ENCODE measurements around the gene PSMA2.

DNA sequence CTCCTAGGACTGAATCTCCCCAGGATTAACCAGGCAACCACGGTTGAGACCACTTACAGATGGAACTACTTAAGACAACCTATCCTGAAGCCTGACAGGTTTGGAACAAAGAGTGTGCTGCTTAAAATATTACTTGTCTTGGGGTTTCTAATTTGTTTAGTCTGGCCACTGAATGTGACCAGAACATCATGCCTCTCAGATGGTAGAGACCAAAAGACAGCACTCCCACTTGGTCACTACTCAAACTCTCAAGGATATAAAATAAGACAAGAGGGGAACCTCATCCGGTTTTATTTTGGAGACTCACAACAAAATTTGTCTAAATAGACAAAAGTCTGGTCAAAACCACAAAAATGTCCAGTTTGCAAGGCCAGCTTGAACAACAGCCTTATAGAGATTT, 15.5 kb upstream of the PSMA2 start:
- TF ChIP-seq EP300 (IDR thresholded peaks at IDR 0.05): no peak
- TF ChIP-seq, protein P1, sequence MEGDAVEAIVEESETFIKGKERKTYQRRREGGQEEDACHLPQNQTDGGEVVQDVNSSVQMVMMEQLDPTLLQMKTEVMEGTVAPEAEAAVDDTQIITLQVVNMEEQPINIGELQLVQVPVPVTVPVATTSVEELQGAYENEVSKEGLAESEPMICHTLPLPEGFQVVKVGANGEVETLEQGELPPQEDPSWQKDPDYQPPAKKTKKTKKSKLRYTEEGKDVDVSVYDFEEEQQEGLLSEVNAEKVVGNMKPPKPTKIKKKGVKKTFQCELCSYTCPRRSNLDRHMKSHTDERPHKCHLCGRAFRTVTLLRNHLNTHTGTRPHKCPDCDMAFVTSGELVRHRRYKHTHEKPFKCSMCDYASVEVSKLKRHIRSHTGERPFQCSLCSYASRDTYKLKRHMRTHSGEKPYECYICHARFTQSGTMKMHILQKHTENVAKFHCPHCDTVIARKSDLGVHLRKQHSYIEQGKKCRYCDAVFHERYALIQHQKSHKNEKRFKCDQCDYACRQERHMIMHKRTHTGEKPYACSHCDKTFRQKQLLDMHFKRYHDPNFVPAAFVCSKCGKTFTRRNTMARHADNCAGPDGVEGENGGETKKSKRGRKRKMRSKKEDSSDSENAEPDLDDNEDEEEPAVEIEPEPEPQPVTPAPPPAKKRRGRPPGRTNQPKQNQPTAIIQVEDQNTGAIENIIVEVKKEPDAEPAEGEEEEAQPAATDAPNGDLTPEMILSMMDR (IDR thresholded peaks at IDR 0.05): no peak
